ELR (cell line): Measurements from ENCODE around the gene GNG7.
"Not testable (repeated sequence)": the region's sequence is repeated elsewhere in the genome, so short reads cannot be mapped to it uniquely, and the experiment has no call there.

Experiments used
- DNase-seq: peaks from one replicate; pipeline ENCODE4 v3.0.0-alpha.2; 2015; ENCODE audit warnings: low read depth

Gene GNG7

GRCh38 chr19:2726904-2727639 is 24.6 kb upstream of the GNG7 start:
- peak; percentile 26 for DNase-seq

- no peak for DNase-seq
Observed at GRCh38 chr19:2726160-2726855, 23.8 kb upstream of the GNG7 start.

- DNase-seq, result no peak
Observed at GRCh38 chr19:2724148-2724557, 21.7 kb upstream of the GNG7 start.

GRCh38 chr19:2723747-2724146 is 21.3 kb upstream of the GNG7 start:
- no peak for DNase-seq

- DNase-seq, result no peak
Observed at GRCh38 chr19:2723345-2723715, 20.8 kb upstream of the GNG7 start.

- DNase-seq, result peak; percentile 83
Observed at GRCh38 chr19:2722541-2723344, 20.2 kb upstream of the GNG7 start.

- no peak for DNase-seq
Observed at GRCh38 chr19:2721570-2722540, 19.4 kb upstream of the GNG7 start.

- DNase-seq, result no peak
Observed at GRCh38 chr19:2720777-2721569, 18.5 kb upstream of the GNG7 start, which contains the start of gene DIRAS1. Gene DIRAS1, minus strand, starts transcription at chr19:2721372. Its CDS starts 3,566 bp downstream, at chr19:2717806.

- peak; percentile 31 for DNase-seq
Observed at GRCh38 chr19:2719920-2720776, 17.7 kb upstream of the GNG7 start.

GRCh38 chr19:2719232-2719735 is 16.8 kb upstream of the GNG7 start:
- no peak for DNase-seq

- no peak for DNase-seq
Observed at GRCh38 chr19:2717638-2718541, 15.4 kb upstream of the GNG7 start.

- no peak for DNase-seq
Observed at GRCh38 chr19:2716722-2717637, 14.5 kb upstream of the GNG7 start.

- DNase-seq, result no peak
Observed at GRCh38 chr19:2716275-2716650, 13.8 kb upstream of the GNG7 start.

GRCh38 chr19:2715470-2716274 is 13.2 kb upstream of the GNG7 start:
- no peak for DNase-seq

GRCh38 chr19:2714531-2715269 is 12.2 kb upstream of the GNG7 start:
- DNase-seq, result no peak

GRCh38 chr19:2714102-2714501 is 11.6 kb upstream of the GNG7 start:
- DNase-seq, result not testable (repeated sequence)
